GM21367 (cell line): ENCODE data around the gene ZMYND11.
"Not testable (repeated sequence)": the region's sequence is repeated elsewhere in the genome, so short reads cannot be mapped to it uniquely, and the experiment has no call there.

Experiments used
- ATAC-seq: cut with Tn5 transposase; IDR thresholded peaks from one replicate; pipeline ENCODE4 v1.9.1; 2021; ENCODE audit not compliant: unreplicated experiment

Gene ZMYND11

DNA sequence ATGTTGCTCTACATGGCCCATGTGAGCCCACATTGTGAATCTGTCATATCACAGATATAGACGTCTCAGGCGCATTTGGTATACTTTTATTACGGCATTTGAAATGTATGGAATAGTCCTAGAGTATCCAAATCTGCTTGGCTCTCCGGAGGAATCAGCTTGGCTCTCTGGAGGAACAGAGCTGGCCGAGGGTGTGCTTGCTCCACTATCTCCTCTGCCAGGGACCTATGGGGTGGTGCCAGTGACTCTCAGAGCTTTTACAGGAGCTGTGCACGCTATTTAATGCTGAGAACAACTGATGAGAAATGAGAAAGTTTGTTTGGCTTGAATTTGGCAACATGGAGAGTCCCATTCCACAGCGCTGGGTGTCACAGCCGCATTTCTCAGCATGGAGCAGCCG is 144.0 kb downstream of the ZMYND11 start:
- ATAC-seq = no peak

DNA sequence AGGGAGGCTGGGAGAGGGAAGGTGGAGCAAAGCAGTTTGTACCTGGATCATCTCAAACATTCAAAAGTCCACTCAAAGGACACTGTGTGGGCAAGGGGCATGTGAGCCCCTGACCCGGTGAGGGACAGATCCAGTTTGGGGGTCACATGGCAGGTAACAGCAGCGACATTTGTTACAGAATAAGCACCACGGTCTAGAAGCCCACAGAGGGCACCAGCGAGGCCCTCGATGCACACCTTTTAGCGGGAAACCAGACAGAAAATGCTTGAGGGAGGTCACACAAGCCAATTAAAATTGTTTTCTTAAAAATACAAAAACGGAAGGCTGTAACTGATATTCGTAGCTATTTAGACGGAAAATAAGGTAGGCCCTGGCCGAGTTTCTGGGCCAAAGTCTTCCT is 144.4 kb downstream of the ZMYND11 start:
- ATAC-seq = no peak

GRCh38 chr10:282294-283139 is 147.3 kb downstream of the ZMYND11 start:
- no peak for ATAC-seq

GRCh38 chr10:283140-283479 is 147.9 kb downstream of the ZMYND11 start:
- ATAC-seq = no peak

DNA sequence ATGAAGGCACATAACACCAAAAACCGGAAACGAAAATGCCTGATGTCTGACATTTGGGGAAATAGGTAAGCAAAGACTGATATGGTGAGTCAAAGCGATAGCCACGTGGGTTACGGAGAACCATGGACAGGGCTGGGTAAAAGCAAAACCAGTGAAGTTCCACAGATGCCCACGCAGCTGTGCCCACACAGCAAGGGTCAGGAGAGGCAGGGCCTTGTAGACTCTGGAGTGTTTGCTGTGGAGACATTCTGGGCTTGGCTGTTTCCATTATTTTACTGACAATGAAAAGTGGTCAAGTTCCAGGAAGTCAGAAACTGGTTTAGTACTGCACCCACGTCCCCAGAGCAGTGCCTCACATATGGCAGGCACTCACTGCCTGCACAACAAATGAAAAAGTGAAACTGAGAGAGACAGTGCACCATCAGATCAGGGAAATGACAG is 148.7 kb downstream of the ZMYND11 start:
- ATAC-seq = peak; percentile 71

DNA sequence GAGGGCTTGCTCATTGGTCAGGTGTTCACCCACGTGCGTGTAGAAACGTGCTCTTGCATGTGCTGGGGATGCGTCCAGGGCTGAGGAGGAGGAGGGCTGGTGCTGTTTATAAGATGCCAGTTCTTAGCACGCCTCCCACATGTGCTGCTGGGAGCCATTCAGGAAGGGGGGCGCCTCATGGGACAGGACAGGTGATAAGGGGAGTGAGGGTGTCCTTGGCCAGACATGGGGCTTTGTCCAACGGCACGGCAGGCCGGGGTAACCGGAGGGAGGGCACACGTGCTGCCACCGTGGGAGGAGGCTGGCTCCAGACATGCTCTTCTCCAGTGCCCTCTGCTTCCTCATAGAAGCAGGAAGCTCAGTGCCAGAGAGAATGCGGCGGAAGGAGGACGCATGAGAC is 150.0 kb downstream of the ZMYND11 start:
- no peak for ATAC-seq

DNA sequence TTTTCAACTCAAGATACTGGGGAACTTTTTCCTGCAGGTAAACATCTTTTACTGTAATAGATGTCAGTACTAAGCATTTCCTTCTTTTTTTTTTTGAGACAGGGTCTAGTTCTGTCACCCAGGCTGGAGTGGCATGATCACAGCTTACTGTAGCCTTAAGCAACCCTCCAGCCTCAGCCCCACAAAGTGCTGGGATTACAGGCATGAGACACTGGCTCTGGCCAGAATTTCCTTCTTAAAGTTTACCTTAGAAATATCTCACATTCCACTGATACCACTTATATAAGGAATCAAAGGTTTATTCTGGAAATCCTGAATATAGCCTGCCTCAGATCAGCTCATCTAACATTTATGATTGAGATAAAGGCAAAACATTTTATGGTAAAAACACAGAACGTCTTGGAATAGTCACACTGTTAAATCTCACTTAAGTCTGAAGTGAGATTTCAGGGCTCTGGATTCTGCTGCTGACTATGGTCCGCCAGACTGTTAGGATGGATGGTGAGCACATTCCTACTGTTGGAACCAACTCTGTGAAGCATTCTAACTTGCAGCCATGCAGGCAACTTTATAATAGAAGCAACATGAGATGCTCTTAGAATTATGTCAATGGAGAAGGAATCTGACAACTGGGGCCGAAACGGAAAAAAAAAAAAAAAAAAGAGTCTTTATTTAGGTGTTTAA is 151.9 kb downstream of the ZMYND11 start:
- no peak for ATAC-seq

GRCh38 chr10:287814-288213 is 152.6 kb downstream of the ZMYND11 start:
- ATAC-seq = no peak

DNA sequence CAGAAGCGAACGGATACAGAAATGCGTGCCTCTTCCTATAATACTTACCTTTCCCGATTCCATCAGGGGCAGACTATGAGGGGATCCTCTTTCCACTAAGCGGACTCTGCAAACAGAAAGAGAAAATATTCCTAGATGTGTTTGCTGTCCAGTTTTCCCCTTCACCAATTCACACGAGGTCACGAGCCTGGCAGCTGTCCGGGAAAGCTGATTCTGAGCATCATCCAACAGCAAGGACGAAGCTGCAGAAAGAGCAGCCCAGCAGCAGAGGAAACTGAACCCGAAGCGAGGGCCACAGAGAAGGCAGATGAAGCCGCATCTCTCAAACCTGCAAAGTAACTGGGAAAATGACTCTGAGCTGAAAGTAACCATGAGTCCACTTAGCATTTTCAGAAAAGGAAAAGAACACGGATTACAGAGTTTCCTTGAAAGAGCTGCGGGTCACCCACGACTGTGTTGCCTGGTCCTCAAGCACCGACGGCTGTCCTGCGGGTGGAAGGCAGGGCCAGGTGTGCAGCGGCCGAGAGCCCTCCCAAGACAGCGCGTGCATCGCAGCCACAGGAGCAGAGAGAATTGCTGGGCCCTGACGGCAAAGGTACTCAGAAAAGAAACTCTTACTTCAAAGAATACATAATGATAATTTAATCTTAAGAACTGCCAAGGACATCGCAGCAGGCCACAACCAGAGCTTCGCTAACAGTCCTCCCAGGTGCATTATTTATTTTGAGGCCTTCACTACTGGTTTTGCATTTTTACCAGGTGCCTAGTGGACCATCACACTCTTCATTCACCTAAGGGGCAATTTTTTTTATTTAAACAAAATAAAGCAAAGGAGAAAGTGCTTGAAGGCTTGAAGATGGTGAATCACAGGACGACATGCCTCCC is 153.3 kb downstream of the ZMYND11 start:
- no peak for ATAC-seq

GRCh38 chr10:289581-289980 is 154.3 kb downstream of the ZMYND11 start:
- ATAC-seq = no peak

DNA sequence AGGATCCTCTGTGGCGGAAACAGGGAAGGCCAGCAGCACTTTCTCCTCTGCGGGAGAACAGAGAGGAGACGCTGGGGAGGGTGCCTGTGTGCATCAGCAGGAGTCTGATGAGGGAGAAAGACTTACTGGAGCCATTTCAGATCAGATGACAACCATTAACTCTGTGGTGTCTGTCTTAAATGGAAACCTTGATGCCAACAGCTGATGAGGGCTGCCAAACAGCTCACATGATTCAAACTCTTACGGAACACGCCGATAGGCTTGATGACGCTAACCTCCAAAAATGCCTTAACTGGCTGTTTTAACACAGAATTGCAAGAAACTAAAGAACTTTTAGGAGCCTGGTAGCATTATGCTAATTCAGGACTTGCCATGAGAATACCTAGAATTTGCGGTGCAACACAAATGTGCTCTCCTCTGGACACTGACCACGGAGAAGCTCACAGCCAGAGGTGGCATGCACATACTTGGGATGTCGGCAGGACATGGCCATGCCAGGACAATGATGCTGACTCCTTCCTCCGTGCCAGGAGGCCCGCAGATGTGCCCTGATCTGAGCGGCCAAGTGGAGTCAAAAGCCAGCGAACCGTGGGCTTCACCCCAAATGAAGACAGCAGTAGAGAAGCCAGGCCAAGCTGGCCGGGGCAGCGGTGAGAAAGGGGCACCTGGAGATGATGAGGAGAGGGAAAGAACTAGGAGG is 154.9 kb downstream of the ZMYND11 start:
- no peak for ATAC-seq

DNA sequence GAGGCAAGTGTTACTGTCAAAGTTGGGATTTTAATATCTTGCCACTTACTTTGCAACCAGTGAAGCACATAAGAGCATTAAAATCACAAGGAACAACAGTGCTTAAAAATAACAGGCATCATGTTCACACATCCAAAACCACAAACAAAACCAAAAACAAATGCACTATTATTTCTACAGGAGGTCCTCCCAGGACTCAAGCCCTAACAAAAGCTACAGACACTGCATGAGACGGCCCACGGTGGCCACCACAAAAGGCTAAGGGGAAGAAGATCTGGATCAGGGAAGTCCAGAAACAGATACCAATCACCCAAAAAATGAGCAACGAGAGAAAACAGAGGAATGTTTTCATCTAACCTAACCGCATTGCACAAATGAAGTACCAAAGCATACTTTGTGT is 158.4 kb downstream of the ZMYND11 start:
- no peak for ATAC-seq

GRCh38 chr10:297567-297966 is 162.3 kb downstream of the ZMYND11 start:
- no peak for ATAC-seq

- ATAC-seq = no peak
Observed at GRCh38 chr10:298033-298432, 162.8 kb downstream of the ZMYND11 start.

DNA sequence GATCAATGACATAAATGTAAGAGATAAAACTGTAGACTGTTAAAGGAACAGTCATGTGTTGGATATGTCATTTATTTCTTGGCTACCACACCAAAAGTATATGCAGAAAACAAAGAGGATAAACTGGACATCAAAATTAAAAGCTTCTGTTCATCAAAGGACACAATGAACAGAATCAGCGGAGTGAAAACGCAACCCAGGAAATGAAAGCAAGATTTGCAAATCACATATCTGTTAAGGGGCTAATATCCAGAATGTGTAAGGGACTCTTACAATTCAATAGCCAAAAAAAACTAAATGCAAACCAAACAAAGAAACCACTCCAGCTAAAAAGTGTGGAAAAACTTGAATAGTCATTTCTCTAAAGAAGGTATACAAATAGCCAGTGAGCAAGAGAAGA is 164.3 kb downstream of the ZMYND11 start:
- peak; percentile 29 for ATAC-seq

DNA sequence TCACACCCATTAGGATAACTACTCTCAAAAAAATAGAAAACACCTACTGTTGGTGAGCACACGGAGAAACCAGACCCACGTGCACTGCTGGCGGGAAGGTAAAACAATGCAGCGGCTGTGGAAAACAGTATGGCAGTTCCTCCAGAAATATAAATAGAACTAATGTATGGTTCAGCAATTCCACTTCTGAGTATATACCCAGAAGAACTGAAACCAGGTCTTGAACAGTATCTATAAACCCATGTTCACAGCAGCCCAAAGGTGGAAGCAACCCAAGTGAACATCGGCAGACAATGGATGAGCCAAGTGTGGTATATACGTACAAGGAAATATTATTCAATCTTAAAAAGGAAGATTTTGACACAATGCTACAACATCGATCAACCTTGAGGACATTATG is 164.7 kb downstream of the ZMYND11 start:
- ATAC-seq = peak; percentile 86

DNA sequence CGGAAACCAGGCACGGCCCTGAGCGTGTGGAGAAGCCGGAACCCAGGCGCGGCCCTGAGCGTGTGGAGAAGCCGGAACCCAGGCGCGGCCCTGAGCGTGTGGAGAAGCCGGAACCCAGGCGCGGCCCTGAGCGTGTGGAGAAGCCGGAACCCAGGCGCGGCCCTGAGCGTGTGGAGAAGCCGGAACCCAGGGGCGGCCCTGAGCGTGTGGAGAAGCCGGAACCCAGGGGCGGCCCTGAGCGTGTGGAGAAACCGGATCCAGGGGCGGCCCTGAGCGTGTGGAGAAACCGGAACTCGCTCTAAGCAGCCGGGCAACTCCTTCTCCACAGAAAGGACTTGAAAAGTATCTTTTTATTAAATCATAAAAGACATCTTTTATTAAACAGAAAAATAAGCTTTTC is 165.3 kb downstream of the ZMYND11 start:
- ATAC-seq = not testable (repeated sequence)

DNA sequence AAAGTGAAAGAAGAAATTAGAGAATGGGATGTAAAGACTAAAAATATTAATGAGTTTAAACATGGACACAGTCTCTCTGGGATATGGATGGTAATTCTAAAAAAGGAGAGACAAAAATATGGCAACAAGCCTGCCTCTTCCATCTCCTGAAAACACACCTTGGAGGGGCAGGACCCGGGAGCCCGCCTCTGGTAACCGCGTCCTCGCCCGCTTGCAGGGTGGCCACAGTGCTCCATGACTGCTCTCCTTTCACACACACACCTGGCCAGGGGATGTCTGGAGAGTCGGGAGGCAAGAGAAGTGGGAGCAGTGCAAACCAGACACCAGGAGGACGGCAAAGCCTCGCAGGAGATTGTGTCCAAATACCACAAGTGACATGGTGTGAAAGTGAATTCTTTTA is 166.3 kb downstream of the ZMYND11 start:
- ATAC-seq = no peak
